SK-N-SH (cell line): ENCODE measurements around the gene FAM43A. TPM values are rescaled to one million over a fixed set of nuclear protein-coding genes. Genes with fewer than 3 reads are reported as not detected.
A peak's percentile ranks its signal among the peaks of the same experiment; 100 is the strongest.

Source experiments
- CTCF ChIA-PET: fragments of 300-600, 350-600 bp; formaldehyde crosslinking; extraction: SDS; loops from one replicate; lab custom pipeline; 2021; lab: Yijun Ruan, JAX
- POLR2A ChIA-PET: fragments of 350-600 bp; sonication (Branson Sonifier 250); formaldehyde crosslinking; extraction: SDS; loops from one replicate; lab custom pipeline; 2020; ENCODE audit warnings: antibody characterized with exemption, inconsistent platforms; lab: Yijun Ruan, JAX
- DNase-seq: peaks from one replicate; pipeline ENCODE4 v3.0.0; 2012
- H2AFZ ChIP-seq: fragments of 200-600 bp; sonication (generic); 2 replicates; pipeline ENCODE4 v1.8.1; 2016; ENCODE audit warnings: antibody characterized with exemption, mild to moderate bottlenecking, low read depth
- H3F3A ChIP-seq: fragments of 200-600 bp; sonication (generic); replicated peaks from 2 replicates; pipeline ENCODE3; 2016; ENCODE audit warnings: antibody characterized with exemption, mild to moderate bottlenecking; ENCODE audit not compliant: insufficient read depth
- H3K27ac ChIP-seq, 2 experiments: fragments of 200-500 bp in 1 of 2; fragments of 200-600 bp in 1 of 2; sonication (Bioruptor generic) in 1 of 2; sonication (generic), shearing (Covaris generic) in 1 of 2; 2 replicates each; pipeline versions ENCODE4 v1.5.1 to v1.6.1; 2014 to 2016; ENCODE audit warnings: low read depth in 2 of 2, inconsistent platforms in 1 of 2, low read length in 1 of 2, mild to moderate bottlenecking in 1 of 2, mixed read lengths in 1 of 2
- H3K27me3 ChIP-seq: fragments of 200-600 bp; sonication (generic), shearing (Covaris generic); 2 replicates; pipeline ENCODE4 v1.6.1; 2016; ENCODE audit warnings: mixed run types; ENCODE audit not compliant: insufficient read depth
- H3K36me3 ChIP-seq, 2 experiments: fragments of 200-500 bp in 1 of 2; fragments of 200-600 bp in 1 of 2; sonication (Bioruptor generic) in 1 of 2; sonication (generic) in 1 of 2; replicated peaks in 1 of 2; 2 replicates each; pipeline versions ENCODE3 to v1.5.1; 2014 to 2016; ENCODE audit warnings: low read length in 1 of 2, mild to moderate bottlenecking in 1 of 2; ENCODE audit not compliant: insufficient read depth in 2 of 2, control insufficient read depth in 1 of 2
- H3K4me1 ChIP-seq, 2 experiments: fragments of 200-500 bp in 1 of 2; fragments of 200-600 bp in 1 of 2; sonication (Bioruptor generic) in 1 of 2; sonication (generic), shearing (Covaris generic) in 1 of 2; 2 replicates each; pipeline versions ENCODE4 v1.5.1 to v1.6.1; 2014 to 2016; ENCODE audit warnings: low read depth in 1 of 2, low read length in 1 of 2, mixed run types in 1 of 2; ENCODE audit not compliant: insufficient read depth in 2 of 2, control insufficient read depth in 1 of 2
- H3K4me2 ChIP-seq: fragments of 200-600 bp; sonication (generic), shearing (Covaris generic); 2 replicates; pipeline ENCODE4 v1.6.1; 2017; ENCODE audit warnings: mixed run types
- H3K4me3 ChIP-seq, 2 experiments: fragments of 200-500 bp in 1 of 2; fragments of 200-600 bp in 1 of 2; sonication (Bioruptor generic) in 1 of 2; sonication (generic), shearing (Covaris generic) in 1 of 2; 2 replicates each; pipeline versions ENCODE4 v1.5.1 to v1.8.1; 2014 to 2016; ENCODE audit warnings: low read depth in 2 of 2, inconsistent platforms in 1 of 2, low read length in 1 of 2, mild to moderate bottlenecking in 1 of 2, mixed read lengths in 1 of 2, moderate library complexity in 1 of 2
- H3K79me2 ChIP-seq: fragments of 200-600 bp; sonication (generic); 2 replicates; pipeline ENCODE4 v1.8.1; 2017; ENCODE audit warnings: mild to moderate bottlenecking; ENCODE audit not compliant: insufficient read depth
- H3K9ac ChIP-seq: fragments of 200-600 bp; sonication (generic); 2 replicates; pipeline ENCODE4 v1.6.1; 2017; ENCODE audit warnings: mixed run types
- H3K9me2 ChIP-seq: fragments of 200-600 bp; sonication (generic); 2 replicates; pipeline ENCODE4 v1.6.1; 2017; ENCODE audit warnings: mixed run types
- H3K9me3 ChIP-seq: fragments of 200-600 bp; sonication (generic); 2 replicates; pipeline ENCODE4 v1.6.1; 2017; ENCODE audit warnings: mixed run types, mild to moderate bottlenecking, moderate library complexity
- H4K20me1 ChIP-seq: fragments of 200-600 bp; sonication (generic); 2 replicates; pipeline ENCODE4 v1.6.1; 2017; ENCODE audit warnings: mild to moderate bottlenecking, mixed run types; ENCODE audit not compliant: insufficient read depth
- ELF1 ChIP-seq: IDR thresholded peaks from 2 replicates; pipeline ENCODE4 v1.4.0; 2012
- EZH2phosphoT487 ChIP-seq: fragments of 200-600 bp; sonication (generic); IDR thresholded peaks from 2 replicates; pipeline ENCODE4 v1.6.1; 2017; ENCODE audit warnings: low read depth, mixed run types, mild to moderate bottlenecking, antibody characterized with exemption, moderate library complexity, borderline replicate concordance
- FOSL2 ChIP-seq: IDR thresholded peaks from 2 replicates; pipeline ENCODE4 v1.4.0; 2012; ENCODE audit warnings: low read depth, mild to moderate bottlenecking, moderate library complexity, borderline replicate concordance
- FOXJ3 ChIP-seq: sonication (generic); formaldehyde crosslinking; IDR thresholded peaks from 2 replicates; pipeline ENCODE4 v1.5.1; 2020; ENCODE audit warnings: mild to moderate bottlenecking, missing genetic modification reagents
- GABPA ChIP-seq: IDR thresholded peaks from 2 replicates; pipeline ENCODE4 v1.4.0; 2012; ENCODE audit warnings: low read depth, mild to moderate bottlenecking
- JUND ChIP-seq: IDR thresholded peaks from 2 replicates; pipeline ENCODE4 v1.4.0; 2012
- NRF1 ChIP-seq: IDR thresholded peaks from 2 replicates; pipeline ENCODE4 v1.6.1; 2012; ENCODE audit warnings: low read depth, mild to moderate bottlenecking, low read length
- RAD21 ChIP-seq: IDR thresholded peaks from 2 replicates; pipeline ENCODE4 v1.6.1; 2012; ENCODE audit warnings: mild to moderate bottlenecking, low read length
- RFX5 ChIP-seq: IDR thresholded peaks from 2 replicates; pipeline ENCODE4 v1.6.1; 2012; ENCODE audit warnings: mild to moderate bottlenecking, improper control_type of control experiment, low read length
- RXRA ChIP-seq: IDR thresholded peaks from 2 replicates; pipeline ENCODE4 v1.4.0; 2012; ENCODE audit warnings: low read depth, mild to moderate bottlenecking, borderline replicate concordance
- SIN3A ChIP-seq: IDR thresholded peaks from 2 replicates; pipeline ENCODE4 v1.6.1; 2012; ENCODE audit warnings: low read depth, mild to moderate bottlenecking, low read length, moderate library complexity, borderline replicate concordance
- SMC3 ChIP-seq: IDR thresholded peaks from 2 replicates; pipeline ENCODE4 v1.6.1; 2012; ENCODE audit warnings: low read depth, low read length, improper control_type of control experiment
- TAF1 ChIP-seq: IDR thresholded peaks from 2 replicates; pipeline ENCODE4 v1.6.1; 2012; ENCODE audit warnings: low read depth, mild to moderate bottlenecking, low read length, moderate library complexity, borderline replicate concordance
- WGBS: methylation state at CpG from one replicate; pipeline ENCODE4 v1.1.6; 2017; ENCODE audit warnings: low lambda C conversion rate; 5-methylcytosine and 5-hydroxymethylcytosine counted together
- polyA plus RNA-seq, 3 experiments: library from polyadenylated mRNA; depleted of rRNA; stranded (reverse); fragments of >200 nt; gene quantifications; 2 replicates each; pipeline ENCODE4 v1.2.3, GENCODE V29; 2012
- TF ChIP-seq, protein P1 (sequence below): IDR thresholded peaks from 2 replicates; pipeline ENCODE4 v1.4.0; 2012; ENCODE audit warnings: low read depth
- TF ChIP-seq, protein P2 (sequence below): IDR thresholded peaks from 2 replicates; pipeline ENCODE4 v1.4.0; 2012; ENCODE audit warnings: low read depth, borderline replicate concordance
- TF ChIP-seq, protein P3 (sequence below): fragments of 200-600 bp; sonication (generic); IDR thresholded peaks from 2 replicates; pipeline ENCODE4 v1.6.1; 2017; ENCODE audit warnings: antibody characterized with exemption, mild to moderate bottlenecking, moderate library complexity
- TF ChIP-seq, protein P4 (sequence below): IDR thresholded peaks from 2 replicates; pipeline ENCODE4 v1.6.1; 2012; ENCODE audit warnings: mild to moderate bottlenecking, low read depth, low read length, moderate library complexity

FAM43A gene
- polyA plus RNA-seq, 1 of the 3 experiments (the other 2 are of a cell fraction) = 2.4 TPM

DNA sequence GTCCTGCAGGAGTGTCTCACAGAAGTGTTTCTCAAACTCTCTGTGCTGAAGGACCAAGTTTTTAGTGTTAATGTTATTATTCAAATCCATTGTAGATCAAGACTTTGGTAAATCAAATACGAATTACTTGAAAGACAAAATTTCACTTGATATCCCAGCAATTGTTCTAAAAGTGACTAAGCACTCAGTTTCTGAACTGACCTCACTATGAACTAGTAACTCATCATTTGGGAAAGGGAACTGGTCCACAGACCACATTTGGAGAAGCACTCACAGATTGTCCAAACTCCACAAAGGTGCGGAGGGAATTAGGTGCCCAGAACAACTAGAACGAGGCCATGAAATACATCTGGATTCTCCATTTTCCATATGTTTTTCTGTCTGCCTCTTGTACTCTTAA, 25.6 kb downstream of the FAM43A start:
- H3K4me2 ChIP-seq = no peak overlapping the region
- H3K9ac ChIP-seq = peak overlapping the region; percentile 17; the same call in 1 of the 2 replicates
- peaks cover 0 to 4% of the 10 kb centered on the region in 2 experiments; a peak in 1 of 4 replicates for H3K4me1 ChIP-seq
- no peaks in the 10 kb centered on the region for H3K27me3 ChIP-seq
- no peaks in the 10 kb centered on the region for H4K20me1 ChIP-seq
- TF ChIP-seq, protein P1, sequence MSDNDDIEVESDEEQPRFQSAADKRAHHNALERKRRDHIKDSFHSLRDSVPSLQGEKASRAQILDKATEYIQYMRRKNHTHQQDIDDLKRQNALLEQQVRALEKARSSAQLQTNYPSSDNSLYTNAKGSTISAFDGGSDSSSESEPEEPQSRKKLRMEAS = no peak
- no peak for TF ChIP-seq SMC3
- no peak for TF ChIP-seq EZH2phosphoT487
- no peak for TF ChIP-seq JUND
- TF ChIP-seq ELF1 = no peak
- no peak for TF ChIP-seq FOXJ3
- TF ChIP-seq SIN3A = no peak
- no peak for TF ChIP-seq FOSL2
- TF ChIP-seq, protein P2, sequence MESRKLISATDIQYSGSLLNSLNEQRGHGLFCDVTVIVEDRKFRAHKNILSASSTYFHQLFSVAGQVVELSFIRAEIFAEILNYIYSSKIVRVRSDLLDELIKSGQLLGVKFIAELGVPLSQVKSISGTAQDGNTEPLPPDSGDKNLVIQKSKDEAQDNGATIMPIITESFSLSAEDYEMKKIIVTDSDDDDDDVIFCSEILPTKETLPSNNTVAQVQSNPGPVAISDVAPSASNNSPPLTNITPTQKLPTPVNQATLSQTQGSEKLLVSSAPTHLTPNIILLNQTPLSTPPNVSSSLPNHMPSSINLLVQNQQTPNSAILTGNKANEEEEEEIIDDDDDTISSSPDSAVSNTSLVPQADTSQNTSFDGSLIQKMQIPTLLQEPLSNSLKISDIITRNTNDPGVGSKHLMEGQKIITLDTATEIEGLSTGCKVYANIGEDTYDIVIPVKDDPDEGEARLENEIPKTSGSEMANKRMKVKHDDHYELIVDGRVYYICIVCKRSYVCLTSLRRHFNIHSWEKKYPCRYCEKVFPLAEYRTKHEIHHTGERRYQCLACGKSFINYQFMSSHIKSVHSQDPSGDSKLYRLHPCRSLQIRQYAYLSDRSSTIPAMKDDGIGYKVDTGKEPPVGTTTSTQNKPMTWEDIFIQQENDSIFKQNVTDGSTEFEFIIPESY = no peak
- TF ChIP-seq NRF1 = no peak
- TF ChIP-seq, protein P3, sequence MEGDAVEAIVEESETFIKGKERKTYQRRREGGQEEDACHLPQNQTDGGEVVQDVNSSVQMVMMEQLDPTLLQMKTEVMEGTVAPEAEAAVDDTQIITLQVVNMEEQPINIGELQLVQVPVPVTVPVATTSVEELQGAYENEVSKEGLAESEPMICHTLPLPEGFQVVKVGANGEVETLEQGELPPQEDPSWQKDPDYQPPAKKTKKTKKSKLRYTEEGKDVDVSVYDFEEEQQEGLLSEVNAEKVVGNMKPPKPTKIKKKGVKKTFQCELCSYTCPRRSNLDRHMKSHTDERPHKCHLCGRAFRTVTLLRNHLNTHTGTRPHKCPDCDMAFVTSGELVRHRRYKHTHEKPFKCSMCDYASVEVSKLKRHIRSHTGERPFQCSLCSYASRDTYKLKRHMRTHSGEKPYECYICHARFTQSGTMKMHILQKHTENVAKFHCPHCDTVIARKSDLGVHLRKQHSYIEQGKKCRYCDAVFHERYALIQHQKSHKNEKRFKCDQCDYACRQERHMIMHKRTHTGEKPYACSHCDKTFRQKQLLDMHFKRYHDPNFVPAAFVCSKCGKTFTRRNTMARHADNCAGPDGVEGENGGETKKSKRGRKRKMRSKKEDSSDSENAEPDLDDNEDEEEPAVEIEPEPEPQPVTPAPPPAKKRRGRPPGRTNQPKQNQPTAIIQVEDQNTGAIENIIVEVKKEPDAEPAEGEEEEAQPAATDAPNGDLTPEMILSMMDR = no peak
- TF ChIP-seq, protein P4, sequence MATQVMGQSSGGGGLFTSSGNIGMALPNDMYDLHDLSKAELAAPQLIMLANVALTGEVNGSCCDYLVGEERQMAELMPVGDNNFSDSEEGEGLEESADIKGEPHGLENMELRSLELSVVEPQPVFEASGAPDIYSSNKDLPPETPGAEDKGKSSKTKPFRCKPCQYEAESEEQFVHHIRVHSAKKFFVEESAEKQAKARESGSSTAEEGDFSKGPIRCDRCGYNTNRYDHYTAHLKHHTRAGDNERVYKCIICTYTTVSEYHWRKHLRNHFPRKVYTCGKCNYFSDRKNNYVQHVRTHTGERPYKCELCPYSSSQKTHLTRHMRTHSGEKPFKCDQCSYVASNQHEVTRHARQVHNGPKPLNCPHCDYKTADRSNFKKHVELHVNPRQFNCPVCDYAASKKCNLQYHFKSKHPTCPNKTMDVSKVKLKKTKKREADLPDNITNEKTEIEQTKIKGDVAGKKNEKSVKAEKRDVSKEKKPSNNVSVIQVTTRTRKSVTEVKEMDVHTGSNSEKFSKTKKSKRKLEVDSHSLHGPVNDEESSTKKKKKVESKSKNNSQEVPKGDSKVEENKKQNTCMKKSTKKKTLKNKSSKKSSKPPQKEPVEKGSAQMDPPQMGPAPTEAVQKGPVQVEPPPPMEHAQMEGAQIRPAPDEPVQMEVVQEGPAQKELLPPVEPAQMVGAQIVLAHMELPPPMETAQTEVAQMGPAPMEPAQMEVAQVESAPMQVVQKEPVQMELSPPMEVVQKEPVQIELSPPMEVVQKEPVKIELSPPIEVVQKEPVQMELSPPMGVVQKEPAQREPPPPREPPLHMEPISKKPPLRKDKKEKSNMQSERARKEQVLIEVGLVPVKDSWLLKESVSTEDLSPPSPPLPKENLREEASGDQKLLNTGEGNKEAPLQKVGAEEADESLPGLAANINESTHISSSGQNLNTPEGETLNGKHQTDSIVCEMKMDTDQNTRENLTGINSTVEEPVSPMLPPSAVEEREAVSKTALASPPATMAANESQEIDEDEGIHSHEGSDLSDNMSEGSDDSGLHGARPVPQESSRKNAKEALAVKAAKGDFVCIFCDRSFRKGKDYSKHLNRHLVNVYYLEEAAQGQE = no peak
- no peak for TF ChIP-seq RAD21
- TF ChIP-seq RFX5 = no peak
- no peak for TF ChIP-seq TAF1
- no peak for TF ChIP-seq GABPA
- no peak for TF ChIP-seq RXRA
- H3K36me3 ChIP-seq = no peaks in the 10 kb centered on the region
- peak overlapping the region; percentile 43; the same call in 1 of the 2 replicates for H2AFZ ChIP-seq
- peak overlapping the region in 1 of 2 experiments; percentile 79; a peak in 2 of 4 replicates for H3K27ac ChIP-seq
- ChIA-PET POLR2A (no interaction called here), CTCF (no interaction called here)
- no peaks in the 10 kb centered on the region for H3K9me3 ChIP-seq
- no peak for DNase-seq
- H3F3A ChIP-seq = peaks cover 4% of the 10 kb centered on the region
- no peaks in the 10 kb centered on the region for H3K79me2 ChIP-seq
- no peaks in the 10 kb centered on the region for H3K9me2 ChIP-seq
- 86% methylated on average over 3 of the region's 3 CpGs for WGBS
- no peak overlapping the region for H3K4me3 ChIP-seq
